Endothelial cell of umbilical vein (primary cell): Measurements from ENCODE around the gene PIGH. TPM values are rescaled to one million over a fixed set of nuclear protein-coding genes. Genes with fewer than 3 reads are reported as not detected.
"Not testable (repeated sequence)": the region's sequence is repeated elsewhere in the genome, so short reads cannot be mapped to it uniquely, and the experiment has no call there.

Experiments
- BruUV-seq: library from RNA; stranded (reverse); fragments of 400-500 nt; replicated peaks from 2 replicates; lab custom pipeline; 2021; lab: Mats Ljungman, UMichigan
- CTCF ChIA-PET: fragments of 300-600, 350-600 bp; sonication (Branson Sonifier 250); formaldehyde crosslinking; loops from one replicate; lab custom pipeline; 2021; ENCODE audit warnings: antibody characterized with exemption, inconsistent platforms; lab: Charles Lee
- POLR2A ChIA-PET: fragments of 300-600, 350-600 bp; sonication (Branson Sonifier 250); formaldehyde crosslinking; loops from one replicate; lab custom pipeline; 2021; ENCODE audit warnings: antibody characterized with exemption, inconsistent platforms; lab: Charles Lee
- DNase-seq: peaks from one replicate; pipeline ENCODE4 v3.0.0-alpha.2; 2011; ENCODE audit warnings: low read depth, low spot score
- FAIRE-seq: peaks from 2 replicates; lab custom pipeline; 2011; peaks lifted over from hg19 to GRCh38; lab: Jason Lieb, UNC
- H2AFZ ChIP-seq: 2 replicates; pipeline ENCODE4 v1.6.0; 2012; ENCODE audit warnings: low read depth, low read length, control low read depth, inconsistent platforms
- H3K27ac ChIP-seq: 2 replicates; pipeline ENCODE4 v1.5.1; 2011; ENCODE audit warnings: low read depth, mild to moderate bottlenecking, control low read depth, low read length, moderate library complexity; ENCODE audit not compliant: insufficient read depth
- H3K27me3 ChIP-seq, 2 experiments: 2 replicates each; pipeline versions ENCODE4 v1.6.0 to v1.6.1; 2011; ENCODE audit warnings: low read length in 2 of 2, mixed read lengths in 1 of 2; ENCODE audit not compliant: control insufficient read depth in 2 of 2, insufficient read depth in 2 of 2
- H3K36me3 ChIP-seq, 2 experiments: 2 replicates in 1 of 2; 3 replicates in 1 of 2; pipeline ENCODE4 v1.5.1; 2011; ENCODE audit warnings: low read length in 2 of 2, mild to moderate bottlenecking in 1 of 2, moderate library complexity in 1 of 2; ENCODE audit not compliant: control insufficient read depth in 2 of 2, insufficient read depth in 2 of 2; ENCODE audit errors: extremely low read depth in 1 of 2
- H3K4me1 ChIP-seq: 3 replicates; pipeline ENCODE4 v1.5.1; 2011; ENCODE audit warnings: mild to moderate bottlenecking, low read length; ENCODE audit not compliant: control insufficient read depth, insufficient read depth; ENCODE audit errors: extremely low read depth
- H3K4me2 ChIP-seq: 2 replicates; pipeline ENCODE4 v1.6.1; 2011; ENCODE audit warnings: low read length, control low read depth, mixed read lengths; ENCODE audit not compliant: insufficient read depth
- H3K4me3 ChIP-seq, 3 experiments: fragments of 200-600 bp in 1 of 3; sonication (generic), shearing (Covaris generic) in 1 of 3; replicated peaks in 1 of 3; 2 replicates each; pipeline ENCODE4 v1.5.1; 2011 to 2016; ENCODE audit warnings: control low read depth in 3 of 3, low read length in 3 of 3, mild to moderate bottlenecking in 2 of 3, inconsistent platforms in 1 of 3, low read depth in 1 of 3, moderate library complexity in 1 of 3; ENCODE audit not compliant: insufficient read depth in 1 of 3
- H3K79me2 ChIP-seq: 2 replicates; pipeline ENCODE4 v1.6.0; 2012; ENCODE audit warnings: low read length, inconsistent platforms; ENCODE audit not compliant: control insufficient read depth, insufficient read depth
- H3K9ac ChIP-seq: replicated peaks from 2 replicates; pipeline ENCODE3; 2011; ENCODE audit warnings: low read length, control low read depth; ENCODE audit not compliant: insufficient read depth; ENCODE audit errors: extremely low read depth
- H3K9me1 ChIP-seq: replicated peaks from 3 replicates; pipeline ENCODE4 v1.6.0; 2011; ENCODE audit warnings: mild to moderate bottlenecking, low read length; ENCODE audit not compliant: control insufficient read depth, insufficient read depth; ENCODE audit errors: extremely low read depth
- H3K9me3 ChIP-seq: replicated peaks from 2 replicates; pipeline ENCODE4 v1.5.1; 2012; ENCODE audit warnings: low read length, inconsistent platforms; ENCODE audit not compliant: control insufficient read depth, insufficient read depth
- H4K20me1 ChIP-seq: replicated peaks from 2 replicates; pipeline ENCODE3; 2011; ENCODE audit warnings: mild to moderate bottlenecking, low read length; ENCODE audit not compliant: control insufficient read depth, insufficient read depth; ENCODE audit errors: extremely low read depth
- EZH2 ChIP-seq: IDR thresholded peaks from 2 replicates; pipeline ENCODE4 v1.6.1; 2012; ENCODE audit warnings: borderline replicate concordance, low read depth, mild to moderate bottlenecking, moderate library complexity, low read length, inconsistent platforms; ENCODE audit not compliant: severe bottlenecking
- FOS ChIP-seq: IDR thresholded peaks from 2 replicates; pipeline ENCODE4 v1.6.1; 2011; ENCODE audit warnings: mild to moderate bottlenecking, low read length, moderate library complexity, borderline replicate concordance; ENCODE audit not compliant: insufficient read depth
- GATA2 ChIP-seq: IDR thresholded peaks from 2 replicates; pipeline ENCODE4 v1.7.0; 2011; ENCODE audit warnings: low read depth, mild to moderate bottlenecking, moderate library complexity, mixed read lengths, low read length; ENCODE audit not compliant: insufficient read length, insufficient read depth
- JUN ChIP-seq: IDR thresholded peaks from 2 replicates; pipeline ENCODE4 v1.6.1; 2011; ENCODE audit warnings: borderline replicate concordance, low read depth; ENCODE audit not compliant: insufficient read length, insufficient read depth
- MYC ChIP-seq: IDR thresholded peaks from one replicate; pipeline ENCODE4 v1.6.1; 2011; ENCODE audit warnings: mild to moderate bottlenecking, low read depth, low read length
- POLR2A ChIP-seq: IDR thresholded peaks from 2 replicates; pipeline ENCODE4 v1.6.1; 2012; ENCODE audit warnings: low read depth, mild to moderate bottlenecking, control low read depth, low read length
- POLR2AphosphoS5 ChIP-seq: IDR thresholded peaks from 2 replicates; pipeline ENCODE4 v1.6.1; 2012; ENCODE audit warnings: low read depth, mild to moderate bottlenecking, control low read depth, low read length, moderate library complexity; ENCODE audit not compliant: insufficient read depth
- dilution Hi-C: fragments of 300-500 bp; cut with MboI; formaldehyde crosslinking; loops from one replicate; pipeline ENCODE4 v1.15.0; 2019; ENCODE audit warnings: low sequenced_read_pairs; ENCODE audit not compliant: extremely low pct_ligation_motif_present
- intact Hi-C: fragments of 100-400 bp; cut with micrococcal nuclease; formaldehyde crosslinking; loops from one replicate; pipeline ENCODE4 v1.10.0; 2022
- polyA plus RNA-seq, 4 experiments: library from polyadenylated mRNA; depleted of rRNA in 3 of 4; stranded (reverse) in 3 of 4; unstranded in 1 of 4; fragments of >200 nt; gene quantifications; 2 replicates each; pipeline versions ENCODE4 v1.2.1 to v1.2.3, GENCODE V29; 2011 to 2012; ENCODE audit warnings: missing spikeins in 1 of 4
- total RNA-seq: library from RNA; stranded (reverse); gene quantifications from 2 replicates; pipeline ENCODE4 v1.2.3, GENCODE V29; 2021
- TF ChIP-seq, protein P1 (sequence below): IDR thresholded peaks from 2 replicates; pipeline ENCODE4 v1.6.1; 2011; ENCODE audit not compliant: insufficient read depth, insufficient read length
- TF ChIP-seq, protein P2 (sequence below), 2 donors: IDR thresholded peaks; 1 replicate in 1 of 2; 2 replicates in 1 of 2; pipeline ENCODE4 v1.5.1; 2011; ENCODE audit warnings: low read length in 2 of 2, mild to moderate bottlenecking in 2 of 2, moderate library complexity in 2 of 2, control low read depth in 1 of 2, inconsistent platforms in 1 of 2, low read depth in 1 of 2; ENCODE audit not compliant: insufficient read depth in 1 of 2; ENCODE audit errors: extremely low read depth in 1 of 2

PIGH gene
- total and polyA plus RNA-seq, 2 donors (not counting 3 experiments of a cell fraction or from before 2014, with no cell fraction given) = 12.3 to 18.0 TPM

GRCh38 chr14:67600562-67600974 is 500 bp upstream of the PIGH start:
- Histone ChIP-seq H2AFZ (peak overlapping the region; percentile 91), H3K4me3 (peak overlapping the region in 2 of 3 experiments; percentile 1 to 54), H3K4me2 (peak overlapping the region; percentile 2)
- FAIRE-seq, H3K4me1 ChIP-seq, BruUV-seq, H4K20me1 ChIP-seq, H3K27ac ChIP-seq, dilution Hi-C loops, DNase-seq, H3K9me1 ChIP-seq, H3K36me3 ChIP-seq, H3K9me3 ChIP-seq, H3K79me2 ChIP-seq, H3K27me3 ChIP-seq, H3K9ac ChIP-seq: not testable (repeated sequence)
- intact Hi-C loops = loop anchor here (1.0 kb wide), 1 partner anchor 19 kb away; the partner anchor contains the start of gene ARG2
- POLR2A ChIA-PET = interaction anchor here (1.4 kb wide), 1 partner anchor 11 kb away, joined by 3 read pairs; no protein-coding TSS in a partner anchor
- CTCF ChIA-PET = interaction anchor here (0.7 to 3.2 kb wide), 29 partner anchors 10 to 1241 kb away, joined by 3 to 59 read pairs (median 5); partner anchors contain the start of gene ARG2

GRCh38 chr14:67595392-67595791 is 4.7 kb downstream of the PIGH start:
- TF ChIP-seq MYC (no peak), POLR2A (no peak), FOS (no peak), GATA2 (no peak), EZH2 (no peak), POLR2AphosphoS5 (no peak), JUN (no peak)
- TF ChIP-seq, protein P1, sequence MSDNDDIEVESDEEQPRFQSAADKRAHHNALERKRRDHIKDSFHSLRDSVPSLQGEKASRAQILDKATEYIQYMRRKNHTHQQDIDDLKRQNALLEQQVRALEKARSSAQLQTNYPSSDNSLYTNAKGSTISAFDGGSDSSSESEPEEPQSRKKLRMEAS = no peak
- TF ChIP-seq, protein P2, sequence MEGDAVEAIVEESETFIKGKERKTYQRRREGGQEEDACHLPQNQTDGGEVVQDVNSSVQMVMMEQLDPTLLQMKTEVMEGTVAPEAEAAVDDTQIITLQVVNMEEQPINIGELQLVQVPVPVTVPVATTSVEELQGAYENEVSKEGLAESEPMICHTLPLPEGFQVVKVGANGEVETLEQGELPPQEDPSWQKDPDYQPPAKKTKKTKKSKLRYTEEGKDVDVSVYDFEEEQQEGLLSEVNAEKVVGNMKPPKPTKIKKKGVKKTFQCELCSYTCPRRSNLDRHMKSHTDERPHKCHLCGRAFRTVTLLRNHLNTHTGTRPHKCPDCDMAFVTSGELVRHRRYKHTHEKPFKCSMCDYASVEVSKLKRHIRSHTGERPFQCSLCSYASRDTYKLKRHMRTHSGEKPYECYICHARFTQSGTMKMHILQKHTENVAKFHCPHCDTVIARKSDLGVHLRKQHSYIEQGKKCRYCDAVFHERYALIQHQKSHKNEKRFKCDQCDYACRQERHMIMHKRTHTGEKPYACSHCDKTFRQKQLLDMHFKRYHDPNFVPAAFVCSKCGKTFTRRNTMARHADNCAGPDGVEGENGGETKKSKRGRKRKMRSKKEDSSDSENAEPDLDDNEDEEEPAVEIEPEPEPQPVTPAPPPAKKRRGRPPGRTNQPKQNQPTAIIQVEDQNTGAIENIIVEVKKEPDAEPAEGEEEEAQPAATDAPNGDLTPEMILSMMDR (IDR thresholded peaks at IDR 0.05; ENCODE audit: extremely low read depth in 1 of 2, insufficient read depth in 1 of 2, low read depth in 1 of 2, low read length in 2 of 2) = no peak
- no peaks in the 10 kb centered on the region for H3K79me2 ChIP-seq
- ChIA-PET CTCF (interaction anchor here (0.9 to 2.3 kb wide), 3 partner anchors 24 to 72 kb away, joined by 3 to 6 read pairs (median 6); no protein-coding TSS in a partner anchor), POLR2A (no interaction called here)
- no peaks in the 10 kb centered on the region for H3K27me3 ChIP-seq
- DNase-seq = no peak
- no peak overlapping the region for H3K27ac ChIP-seq
- intact Hi-C loops = no loop called here
- H4K20me1 ChIP-seq = no peaks in the 10 kb centered on the region
- no peak overlapping the region for H3K4me3 ChIP-seq
- dilution Hi-C loops = no loop called here
- no peak overlapping the region for H2AFZ ChIP-seq
- peaks cover 6% of the 10 kb centered on the region for H3K4me1 ChIP-seq
- BruUV-seq = no TSS peak
- H3K9me3 ChIP-seq = no peaks in the 10 kb centered on the region
- no peak overlapping the region for H3K9ac ChIP-seq
- no peak for FAIRE-seq
- no peaks in the 10 kb centered on the region for H3K9me1 ChIP-seq
- no peaks in the 10 kb centered on the region for H3K36me3 ChIP-seq
- H3K4me2 ChIP-seq = no peak overlapping the region

GRCh38 chr14:67593650-67594049 is 6.4 kb downstream of the PIGH start:
- intact Hi-C loops, H3K27ac ChIP-seq, H3K9ac ChIP-seq, H3K9me3 ChIP-seq, H3K4me3 ChIP-seq, H3K27me3 ChIP-seq, DNase-seq, H3K4me1 ChIP-seq, dilution Hi-C loops, BruUV-seq, H3K4me2 ChIP-seq, POLR2A ChIA-PET, H2AFZ ChIP-seq, H3K36me3 ChIP-seq, H3K9me1 ChIP-seq, H4K20me1 ChIP-seq, H3K79me2 ChIP-seq, FAIRE-seq: not testable (repeated sequence)
- CTCF ChIA-PET = interaction anchor here (2.2 kb wide), 1 partner anchor 22 kb away, joined by 6 read pairs; no protein-coding TSS in a partner anchor
